Hepatocyte (in vitro differentiated cells): Measurements from ENCODE around the gene KLHL30. TPM values are rescaled to one million over a fixed set of nuclear protein-coding genes. Genes with fewer than 3 reads are reported as not detected.
"Not testable (repeated sequence)": the region's sequence is repeated elsewhere in the genome, so short reads cannot be mapped to it uniquely, and the experiment has no call there.

Experiments
- DNase-seq: peaks from one replicate; pipeline ENCODE4 v3.0.0-alpha.2; 2016; ENCODE audit warnings: low spot score
- H2AFZ ChIP-seq: fragments of 200-600 bp; sonication (generic); 2 replicates; pipeline ENCODE4 v1.6.0; 2016; ENCODE audit warnings: antibody characterized with exemption, mild to moderate bottlenecking
- H3K27ac ChIP-seq: fragments of 200-600 bp; sonication (generic); 2 replicates; pipeline ENCODE4 v1.5.1; 2016; ENCODE audit warnings: mild to moderate bottlenecking
- H3K27me3 ChIP-seq: fragments of 200-600 bp; sonication (generic); 2 replicates; pipeline ENCODE4 v1.6.1; 2016
- H3K36me3 ChIP-seq: fragments of 200-600 bp; sonication (generic); replicated peaks from 2 replicates; pipeline ENCODE4 v1.5.1; 2016; ENCODE audit warnings: low read depth; ENCODE audit not compliant: insufficient read depth
- H3K4me1 ChIP-seq: fragments of 200-600 bp; sonication (generic); 2 replicates; pipeline ENCODE4 v1.5.1; 2016; ENCODE audit warnings: mild to moderate bottlenecking, moderate library complexity; ENCODE audit not compliant: insufficient read depth
- H3K4me2 ChIP-seq: fragments of 200-600 bp; sonication (generic); 2 replicates; pipeline ENCODE4 v1.6.0; 2016
- H3K4me3 ChIP-seq: fragments of 200-600 bp; sonication (generic); 2 replicates; pipeline ENCODE4 v1.5.1; 2016; ENCODE audit warnings: mild to moderate bottlenecking
- H3K79me2 ChIP-seq: fragments of 200-600 bp; sonication (generic); 2 replicates; pipeline ENCODE4 v1.6.0; 2017; ENCODE audit warnings: mild to moderate bottlenecking
- H3K9me2 ChIP-seq: fragments of 200-600 bp; sonication (generic); replicated peaks from 2 replicates; pipeline ENCODE4 v1.6.0; 2017; ENCODE audit warnings: mild to moderate bottlenecking; ENCODE audit not compliant: insufficient read depth
- H3K9me3 ChIP-seq: fragments of 200-600 bp; sonication (generic); 2 replicates; pipeline ENCODE4 v1.5.1; 2016; ENCODE audit warnings: low read depth, mild to moderate bottlenecking
- H4K20me1 ChIP-seq: fragments of 200-600 bp; sonication (generic); 2 replicates; pipeline ENCODE4 v1.6.0; 2016; ENCODE audit warnings: mild to moderate bottlenecking; ENCODE audit not compliant: insufficient read depth, poor library complexity, severe bottlenecking
- CTCF ChIP-seq: fragments of 200-600 bp; sonication (generic); IDR thresholded peaks from 2 replicates; pipeline ENCODE4 v1.5.1; 2016; ENCODE audit warnings: antibody characterized with exemption, mild to moderate bottlenecking; ENCODE audit not compliant: poor library complexity
- EZH2 ChIP-seq: fragments of 200-600 bp; sonication (generic); IDR thresholded peaks from 2 replicates; pipeline ENCODE4 v1.6.1; 2016; ENCODE audit warnings: antibody characterized with exemption, mild to moderate bottlenecking, borderline replicate concordance
- EZH2phosphoT487 ChIP-seq: fragments of 200-600 bp; sonication (generic); IDR thresholded peaks from one replicate; pipeline ENCODE4 v1.6.1; 2018; ENCODE audit warnings: antibody characterized with exemption, mild to moderate bottlenecking, low read depth, moderate library complexity; ENCODE audit not compliant: unreplicated experiment, severe bottlenecking
- WGBS: methylation state at CpG from one replicate; pipeline ENCODE4 v1.1.6; 2016; ENCODE audit warnings: low lambda C conversion rate; ENCODE audit errors: missing lambda C conversion rate; 5-methylcytosine and 5-hydroxymethylcytosine counted together
- polyA plus RNA-seq: library from polyadenylated mRNA; unstranded; fragments of >200 nt; fragmentation: Nextera tagmentation; extraction: Ambion mirVana; gene quantifications from 2 replicates; pipeline ENCODE4 v1.2.1, GENCODE V29; 2016
- total RNA-seq: library from RNA; depleted of rRNA; stranded (reverse); fragments of >200 nt; gene quantifications from 2 replicates; pipeline ENCODE4 v1.2.3, GENCODE V29; 2014

KLHL30 gene
- total and polyA plus RNA-seq, 2 experiments from 2014 or later, result 0.15 TPM; not detected in 1

GRCh38 chr2:238113611-238114010 lies 24.9 kb upstream of the KLHL30 start:
- Histone ChIP-seq H3K4me3 (no peak overlapping the region), H3K36me3 (no peaks in the 10 kb centered on the region), H2AFZ (no peak overlapping the region), H4K20me1 (no peaks in the 10 kb centered on the region), H3K4me1 (no peaks in the 10 kb centered on the region), H3K9me3 (peaks cover 8% of the 10 kb centered on the region), H3K4me2 (no peak overlapping the region), H3K27me3 (peaks cover 7% of the 10 kb centered on the region), H3K9me2 (no peaks in the 10 kb centered on the region), H3K79me2 (no peaks in the 10 kb centered on the region), H3K27ac (no peak overlapping the region)
- no peak for DNase-seq
- TF ChIP-seq EZH2 (no peak), EZH2phosphoT487 (no peak), CTCF (no peak)
- 88% methylated on average over 12 of the region's 13 CpGs for WGBS

GRCh38 chr2:238114331-238114841 lies 24.1 kb upstream of the KLHL30 start:
- Histone ChIP-seq H3K27me3 (peaks cover 7% of the 10 kb centered on the region), H3K27ac (no peak overlapping the region), H3K9me2 (no peaks in the 10 kb centered on the region), H3K79me2 (no peaks in the 10 kb centered on the region), H3K4me3 (no peak overlapping the region), H3K4me2 (no peak overlapping the region), H3K9me3 (peaks cover 8% of the 10 kb centered on the region), H4K20me1 (no peaks in the 10 kb centered on the region), H3K36me3 (no peaks in the 10 kb centered on the region), H3K4me1 (no peaks in the 10 kb centered on the region), H2AFZ (no peak overlapping the region)
- WGBS, result 92% methylated on average over 16 of the region's 16 CpGs
- DNase-seq, result no peak
- TF ChIP-seq CTCF, result no peak
- TF ChIP-seq EZH2, result no peak
- no peak for TF ChIP-seq EZH2phosphoT487

- no peak overlapping the region for H3K27ac ChIP-seq
- H3K27me3 ChIP-seq, result peaks cover 11% of the 10 kb centered on the region
- peaks cover 8% of the 10 kb centered on the region for H3K9me3 ChIP-seq
- H3K4me3 ChIP-seq, result no peak overlapping the region
- no peaks in the 10 kb centered on the region for H3K79me2 ChIP-seq
- H3K4me2 ChIP-seq, result no peak overlapping the region
- 90% methylated on average over 32 of the region's 32 CpGs for WGBS
- no peaks in the 10 kb centered on the region for H4K20me1 ChIP-seq
- no peaks in the 10 kb centered on the region for H3K4me1 ChIP-seq
- H3K36me3 ChIP-seq, result no peaks in the 10 kb centered on the region
- TF ChIP-seq CTCF, result no peak
- no peak for TF ChIP-seq EZH2
- no peak for TF ChIP-seq EZH2phosphoT487
- H3K9me2 ChIP-seq, result no peaks in the 10 kb centered on the region
- no peak for DNase-seq
- no peak overlapping the region for H2AFZ ChIP-seq
Measured at GRCh38 chr2:238114851-238115660, 23.4 kb upstream of the KLHL30 start.

GRCh38 chr2:238115709-238116108 lies 22.8 kb upstream of the KLHL30 start:
- not testable (repeated sequence) for H2AFZ ChIP-seq, H3K27ac ChIP-seq, H4K20me1 ChIP-seq, H3K4me1 ChIP-seq, H3K9me2 ChIP-seq, H3K36me3 ChIP-seq, H3K79me2 ChIP-seq, DNase-seq, H3K4me2 ChIP-seq, H3K4me3 ChIP-seq, H3K9me3 ChIP-seq
- H3K27me3 ChIP-seq, result peaks cover 12% of the 10 kb centered on the region
- WGBS, result 93% methylated on average over 12 of the region's 12 CpGs
